MM.1S (cell line): Measurements from ENCODE around the gene EXOSC9.

ENCODE experiments used
- EZH2 ChIP-seq: fragments of 300-600 bp; sonication (generic); optimal IDR thresholded peaks from 2 replicates; pipeline ENCODE3; 2017; ENCODE audit warnings: low read depth, mild to moderate bottlenecking, antibody characterized with exemption, low read length, mixed read lengths
- EZH2phosphoT487 ChIP-seq: fragments of 300-600 bp; sonication (generic); IDR thresholded peaks from 2 replicates; pipeline ENCODE4 v1.6.1; 2018; ENCODE audit warnings: antibody characterized with exemption, low read length
- TF ChIP-seq, protein P1 (sequence below): fragments of 300-600 bp; sonication (generic); IDR thresholded peaks from 2 replicates; pipeline ENCODE4 v1.5.1; 2016; ENCODE audit warnings: antibody characterized with exemption, low read length, mixed read lengths

DNA sequence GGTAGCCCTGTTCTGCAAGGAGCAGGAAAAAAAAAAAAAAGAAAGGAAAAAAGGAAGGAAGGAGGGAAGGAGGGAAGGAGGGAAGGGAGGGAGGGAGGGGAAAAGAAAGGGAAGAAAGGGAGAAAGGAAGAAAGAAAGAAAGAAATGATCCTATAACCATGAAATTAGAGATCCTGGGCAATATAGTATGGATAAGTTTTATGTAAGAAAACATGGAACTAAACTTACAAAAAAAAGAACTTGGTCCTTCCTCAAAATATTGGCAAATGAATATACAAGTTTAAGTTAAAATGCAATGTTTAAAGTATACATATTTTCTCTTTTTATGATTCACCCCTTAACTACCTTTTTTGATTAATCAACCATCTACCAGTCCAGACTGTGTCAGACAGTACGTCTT, 50.2 kb downstream of the EXOSC9 start:
- TF ChIP-seq, protein P1, sequence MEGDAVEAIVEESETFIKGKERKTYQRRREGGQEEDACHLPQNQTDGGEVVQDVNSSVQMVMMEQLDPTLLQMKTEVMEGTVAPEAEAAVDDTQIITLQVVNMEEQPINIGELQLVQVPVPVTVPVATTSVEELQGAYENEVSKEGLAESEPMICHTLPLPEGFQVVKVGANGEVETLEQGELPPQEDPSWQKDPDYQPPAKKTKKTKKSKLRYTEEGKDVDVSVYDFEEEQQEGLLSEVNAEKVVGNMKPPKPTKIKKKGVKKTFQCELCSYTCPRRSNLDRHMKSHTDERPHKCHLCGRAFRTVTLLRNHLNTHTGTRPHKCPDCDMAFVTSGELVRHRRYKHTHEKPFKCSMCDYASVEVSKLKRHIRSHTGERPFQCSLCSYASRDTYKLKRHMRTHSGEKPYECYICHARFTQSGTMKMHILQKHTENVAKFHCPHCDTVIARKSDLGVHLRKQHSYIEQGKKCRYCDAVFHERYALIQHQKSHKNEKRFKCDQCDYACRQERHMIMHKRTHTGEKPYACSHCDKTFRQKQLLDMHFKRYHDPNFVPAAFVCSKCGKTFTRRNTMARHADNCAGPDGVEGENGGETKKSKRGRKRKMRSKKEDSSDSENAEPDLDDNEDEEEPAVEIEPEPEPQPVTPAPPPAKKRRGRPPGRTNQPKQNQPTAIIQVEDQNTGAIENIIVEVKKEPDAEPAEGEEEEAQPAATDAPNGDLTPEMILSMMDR = no peak
- TF ChIP-seq EZH2 = no peak
- TF ChIP-seq EZH2phosphoT487 = no peak
